Measurements from ENCODE around the gene SWI5.
A peak's percentile ranks its signal among the peaks of the same experiment; 100 is the strongest.

The SWI5 gene

GRCh38 chr9:128310461-128310860, 34.4 kb downstream of the SWI5 start:
- no peak for TF ChIP-seq CTCF (IDR thresholded peaks at IDR 0.05)
- Histone ChIP-seq H3K4me3 (no peak overlapping the region), H3K27ac (no peak overlapping the region)
- no peak for DNase-seq (ENCODE audit: low spot score)

DNA sequence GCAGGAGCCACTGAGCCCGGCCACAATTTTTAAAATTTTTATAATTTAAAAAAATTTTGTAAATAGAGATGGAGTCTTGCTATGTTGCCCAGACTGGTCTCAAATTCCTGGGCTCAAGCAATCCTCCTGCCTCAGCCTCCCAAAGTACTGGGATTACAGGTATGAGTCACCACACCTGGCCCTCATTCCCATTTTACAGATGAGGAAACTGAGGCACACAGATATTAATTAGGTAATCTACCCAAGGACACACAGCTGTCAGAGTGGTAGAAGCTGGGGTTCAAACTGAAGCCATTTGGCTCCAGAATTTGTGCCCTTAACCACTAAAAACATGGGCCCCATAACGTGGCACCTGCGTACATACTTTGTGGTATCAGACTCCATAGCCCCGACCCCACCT, 38.6 kb downstream of the SWI5 start:
- Histone ChIP-seq H3K4me3 (no peak overlapping the region), H3K27ac (no peak overlapping the region)
- no peak for DNase-seq (ENCODE audit: low spot score)
- TF ChIP-seq CTCF (IDR thresholded peaks at IDR 0.05): no peak

GRCh38 chr9:128316421-128316820, 40.3 kb downstream of the SWI5 start:
- DNase-seq (ENCODE audit: low spot score): no peak
- no peak overlapping the region for H3K27ac ChIP-seq
- no peak overlapping the region for H3K4me3 ChIP-seq
- no peak for TF ChIP-seq CTCF (IDR thresholded peaks at IDR 0.05)

DNA sequence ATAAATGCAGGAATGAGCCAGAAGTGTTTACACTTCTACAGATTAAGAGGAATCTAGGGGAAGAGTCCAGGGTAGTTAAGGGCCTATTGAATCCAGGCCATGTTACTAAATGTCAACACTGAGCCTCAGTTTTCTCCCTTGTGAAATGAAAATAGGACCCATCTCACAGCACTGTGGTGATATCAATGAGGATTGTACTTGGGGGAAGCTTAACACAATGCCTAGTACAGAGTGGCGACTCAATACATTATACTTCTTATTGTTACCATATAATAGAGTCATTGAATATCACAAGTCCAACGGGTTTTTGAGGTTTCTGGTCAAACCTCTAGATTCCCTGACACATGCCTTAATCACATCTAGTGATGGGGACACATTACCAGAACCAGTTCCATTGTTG, 41.6 kb downstream of the SWI5 start:
- no peak for TF ChIP-seq CTCF (IDR thresholded peaks at IDR 0.05)
- H3K27ac ChIP-seq: no peak overlapping the region
- no peak for DNase-seq (ENCODE audit: low spot score)
- no peak overlapping the region for H3K4me3 ChIP-seq

- H3K27ac ChIP-seq: no peak overlapping the region
- no peak for TF ChIP-seq CTCF (IDR thresholded peaks at IDR 0.05)
- H3K4me3 ChIP-seq: peak overlapping the region; percentile 83
- no peak for DNase-seq (ENCODE audit: low spot score)
Measured at GRCh38 chr9:128321343-128321742, 45.3 kb downstream of the SWI5 start.

- DNase-seq (ENCODE audit: low spot score): no peak
- Histone ChIP-seq H3K4me3 (peak overlapping the region; percentile 83), H3K27ac (peak overlapping the region in 1 of 2 donors; percentile 94)
- TF ChIP-seq CTCF (IDR thresholded peaks at IDR 0.05): no peak
Measured at GRCh38 chr9:128321879-128322403, 45.9 kb downstream of the SWI5 start.

- Histone ChIP-seq H3K27ac (peak within 1 kb of the TSS; percentile 55 to 94), H3K4me3 (peak within 1 kb of the TSS; percentile 83)
- no peak for TF ChIP-seq CTCF (IDR thresholded peaks at IDR 0.05)
- DNase-seq (ENCODE audit: low spot score): peak; percentile 96
Measured at GRCh38 chr9:128322404-128323211, 46.5 kb downstream of the SWI5 start, which contains the start of the genes COQ4 and TRUB2. Gene COQ4 (plus strand): TSS chr9:128322839. CDS start chr9:128322859, 20 bp downstream. Gene TRUB2 (minus strand): TSS chr9:128322447. CDS start chr9:128322408, 39 bp downstream.

Data from coronary artery (tissue), 2 donors.